ENCODE measurements around the gene SLIT3. TPM values are rescaled to one million over a fixed set of nuclear protein-coding genes. Genes with fewer than 3 reads are reported as not detected.

SLIT3 gene
- total and polyA plus RNA-seq, 2 donors (not counting 3 experiments of a cell fraction or from before 2014, with no cell fraction given), result 0.90 to 1.0 TPM

DNA sequence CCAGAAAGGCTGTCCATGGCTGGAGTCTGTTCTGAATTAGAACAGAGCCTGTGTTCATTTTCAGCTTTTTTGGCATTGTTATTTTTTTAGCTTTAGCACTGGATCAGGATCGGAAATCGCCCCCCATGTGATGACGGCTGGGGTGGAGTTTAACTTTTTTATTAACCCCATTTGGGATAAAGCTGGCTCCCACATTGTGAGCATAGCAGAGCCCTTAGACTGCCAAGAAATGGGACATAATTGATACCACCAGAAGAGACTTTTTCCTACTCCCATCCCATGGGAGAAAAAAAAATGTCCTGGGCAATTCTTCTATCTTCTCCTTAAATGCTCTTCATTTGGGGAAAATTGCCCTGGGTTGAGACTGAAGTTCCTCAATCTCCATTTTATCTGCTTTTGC is 52.4 kb downstream of the SLIT3 start:
- intact Hi-C loops (cut with micrococcal nuclease), result no loop called here
- Histone ChIP-seq H4K20me1 (replicated peaks; ENCODE audit: control insufficient read depth, extremely low read depth, insufficient read depth, low read length) (no peaks in the 10 kb centered on the region), H3K4me3 (replicated peaks in 1 of 3; ENCODE audit: insufficient read depth in 1 of 3, low read depth in 1 of 3, low read length in 3 of 3) (no peak overlapping the region), H3K79me2 (ENCODE audit: control insufficient read depth, insufficient read depth, low read length) (no peaks in the 10 kb centered on the region), H2AFZ (ENCODE audit: low read depth, low read length) (no peak overlapping the region), H3K4me2 (ENCODE audit: insufficient read depth, low read length) (no peak overlapping the region), H3K27ac (ENCODE audit: insufficient read depth, low read depth, low read length) (no peak overlapping the region), H3K9me1 (replicated peaks; ENCODE audit: control insufficient read depth, extremely low read depth, insufficient read depth, low read length) (no peaks in the 10 kb centered on the region), H3K36me3 (ENCODE audit: control insufficient read depth in 2 of 2, extremely low read depth in 1 of 2, insufficient read depth in 2 of 2, low read length in 2 of 2) (no peaks in the 10 kb centered on the region), H3K4me1 (ENCODE audit: control insufficient read depth, extremely low read depth, insufficient read depth, low read length) (no peaks in the 10 kb centered on the region), H3K9me3 (replicated peaks; ENCODE audit: control insufficient read depth, insufficient read depth, low read length) (no peaks in the 10 kb centered on the region), H3K9ac (replicated peaks; ENCODE audit: extremely low read depth, insufficient read depth, low read length) (no peak overlapping the region), H3K27me3 (ENCODE audit: control insufficient read depth in 2 of 2, insufficient read depth in 2 of 2, low read length in 2 of 2) (no peaks in the 10 kb centered on the region)
- no TSS peak for BruUV-seq (replicated peaks)
- ChIA-PET CTCF (interaction anchor here (1.0 kb wide), 1 partner anchor 19 kb away, joined by 3 read pairs; no protein-coding TSS in a partner anchor), POLR2A (no interaction called here)
- dilution Hi-C loops (cut with MboI; ENCODE audit: extremely low pct_ligation_motif_present, low sequenced_read_pairs), result no loop called here
- no peak for FAIRE-seq
- TF ChIP-seq, protein P1, sequence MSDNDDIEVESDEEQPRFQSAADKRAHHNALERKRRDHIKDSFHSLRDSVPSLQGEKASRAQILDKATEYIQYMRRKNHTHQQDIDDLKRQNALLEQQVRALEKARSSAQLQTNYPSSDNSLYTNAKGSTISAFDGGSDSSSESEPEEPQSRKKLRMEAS (IDR thresholded peaks at IDR 0.05; ENCODE audit: insufficient read depth, insufficient read length), result no peak
- TF ChIP-seq POLR2AphosphoS5 (IDR thresholded peaks at IDR 0.05; ENCODE audit: insufficient read depth, low read depth, low read length) (no peak), GATA2 (IDR thresholded peaks at IDR 0.05; ENCODE audit: insufficient read depth, insufficient read length, low read depth, low read length) (no peak)
- DNase-seq (ENCODE audit: low read depth, low spot score), result no peak

DNA sequence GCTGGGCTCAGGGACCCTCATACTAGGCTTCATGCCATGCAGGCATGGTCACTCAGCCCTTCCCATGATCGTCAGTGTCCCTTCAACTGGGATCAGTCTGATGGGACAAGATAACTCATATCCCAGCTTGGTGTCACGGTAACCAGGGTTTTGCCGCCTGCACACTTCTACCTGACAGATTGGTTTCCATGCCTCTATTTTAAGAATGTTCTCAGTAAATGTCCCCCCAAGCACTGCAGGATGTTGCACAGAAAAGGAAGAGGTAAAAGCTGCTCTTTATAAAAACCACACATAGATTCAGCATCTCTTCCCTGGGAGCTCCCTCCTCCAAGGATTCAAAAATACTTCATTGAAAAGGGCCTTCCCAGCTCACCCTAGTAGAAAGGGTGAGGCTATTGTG is 56.1 kb downstream of the SLIT3 start:
- CTCF ChIA-PET, result interaction anchor here (1.0 kb wide), 1 partner anchor 15 kb away, joined by 3 read pairs; no protein-coding TSS in a partner anchor
- no peak overlapping the region for H3K9ac ChIP-seq (replicated peaks; ENCODE audit: extremely low read depth, insufficient read depth, low read length)
- no peak overlapping the region for H3K4me2 ChIP-seq (ENCODE audit: insufficient read depth, low read length)
- no peaks in the 10 kb centered on the region for H3K9me1 ChIP-seq (replicated peaks; ENCODE audit: control insufficient read depth, extremely low read depth, insufficient read depth, low read length)
- no peak for FAIRE-seq
- H3K9me3 ChIP-seq (replicated peaks; ENCODE audit: control insufficient read depth, insufficient read depth, low read length), result no peaks in the 10 kb centered on the region
- no peaks in the 10 kb centered on the region for H3K27me3 ChIP-seq (ENCODE audit: control insufficient read depth in 2 of 2, insufficient read depth in 2 of 2, low read length in 2 of 2)
- intact Hi-C loops (cut with micrococcal nuclease) (no loop called here), dilution Hi-C loops (cut with MboI; ENCODE audit: extremely low pct_ligation_motif_present, low sequenced_read_pairs) (no loop called here)
- no peaks in the 10 kb centered on the region for H3K36me3 ChIP-seq (ENCODE audit: control insufficient read depth in 2 of 2, extremely low read depth in 1 of 2, insufficient read depth in 2 of 2, low read length in 2 of 2)
- no peaks in the 10 kb centered on the region for H4K20me1 ChIP-seq (replicated peaks; ENCODE audit: control insufficient read depth, extremely low read depth, insufficient read depth, low read length)
- H3K4me1 ChIP-seq (ENCODE audit: control insufficient read depth, extremely low read depth, insufficient read depth, low read length), result no peaks in the 10 kb centered on the region
- no peak overlapping the region for H3K4me3 ChIP-seq (replicated peaks in 1 of 3; ENCODE audit: insufficient read depth in 1 of 3, low read depth in 1 of 3, low read length in 3 of 3)
- no peak overlapping the region for H2AFZ ChIP-seq (ENCODE audit: low read depth, low read length)
- no peak overlapping the region for H3K27ac ChIP-seq (ENCODE audit: insufficient read depth, low read depth, low read length)
- POLR2A ChIA-PET, result no interaction called here
- BruUV-seq (replicated peaks), result no TSS peak
- H3K79me2 ChIP-seq (ENCODE audit: control insufficient read depth, insufficient read depth, low read length), result no peaks in the 10 kb centered on the region
- TF ChIP-seq POLR2A (IDR thresholded peaks at IDR 0.05; ENCODE audit: low read depth, low read length), result no peak
- TF ChIP-seq GATA2 (IDR thresholded peaks at IDR 0.05; ENCODE audit: insufficient read depth, insufficient read length, low read depth, low read length), result no peak
- TF ChIP-seq, protein P2, sequence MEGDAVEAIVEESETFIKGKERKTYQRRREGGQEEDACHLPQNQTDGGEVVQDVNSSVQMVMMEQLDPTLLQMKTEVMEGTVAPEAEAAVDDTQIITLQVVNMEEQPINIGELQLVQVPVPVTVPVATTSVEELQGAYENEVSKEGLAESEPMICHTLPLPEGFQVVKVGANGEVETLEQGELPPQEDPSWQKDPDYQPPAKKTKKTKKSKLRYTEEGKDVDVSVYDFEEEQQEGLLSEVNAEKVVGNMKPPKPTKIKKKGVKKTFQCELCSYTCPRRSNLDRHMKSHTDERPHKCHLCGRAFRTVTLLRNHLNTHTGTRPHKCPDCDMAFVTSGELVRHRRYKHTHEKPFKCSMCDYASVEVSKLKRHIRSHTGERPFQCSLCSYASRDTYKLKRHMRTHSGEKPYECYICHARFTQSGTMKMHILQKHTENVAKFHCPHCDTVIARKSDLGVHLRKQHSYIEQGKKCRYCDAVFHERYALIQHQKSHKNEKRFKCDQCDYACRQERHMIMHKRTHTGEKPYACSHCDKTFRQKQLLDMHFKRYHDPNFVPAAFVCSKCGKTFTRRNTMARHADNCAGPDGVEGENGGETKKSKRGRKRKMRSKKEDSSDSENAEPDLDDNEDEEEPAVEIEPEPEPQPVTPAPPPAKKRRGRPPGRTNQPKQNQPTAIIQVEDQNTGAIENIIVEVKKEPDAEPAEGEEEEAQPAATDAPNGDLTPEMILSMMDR (IDR thresholded peaks at IDR 0.05; ENCODE audit: extremely low read depth in 1 of 2, insufficient read depth in 1 of 2, low read depth in 1 of 2, low read length in 2 of 2), result no peak
- no peak for TF ChIP-seq MYC (IDR thresholded peaks at IDR 0.05; ENCODE audit: low read depth, low read length)
- no peak for TF ChIP-seq FOS (IDR thresholded peaks at IDR 0.05; ENCODE audit: borderline replicate concordance, insufficient read depth, low read length)
- TF ChIP-seq JUN (IDR thresholded peaks at IDR 0.05; ENCODE audit: borderline replicate concordance, insufficient read depth, insufficient read length, low read depth), result no peak
- TF ChIP-seq, protein P1 (IDR thresholded peaks at IDR 0.05; ENCODE audit: insufficient read depth, insufficient read length), result no peak
- no peak for TF ChIP-seq POLR2AphosphoS5 (IDR thresholded peaks at IDR 0.05; ENCODE audit: insufficient read depth, low read depth, low read length)
- no peak for TF ChIP-seq EZH2 (IDR thresholded peaks at IDR 0.05; ENCODE audit: borderline replicate concordance, low read depth, low read length, severe bottlenecking)
- DNase-seq (ENCODE audit: low read depth, low spot score), result no peak
